Left lung (tissue), 10 donors: ENCODE data around the gene ERBB2. TPM values are rescaled to one million over a fixed set of nuclear protein-coding genes. Genes with fewer than 3 reads are reported as not detected.
A peak's percentile ranks its signal among the peaks of the same experiment; 100 is the strongest.

Experiments used
- ATAC-seq: fragments of 200-7000 bp; cut with Tn5 transposase; one replicate; pipeline ENCODE4 v1.9.1; 2020; ENCODE audit warnings: moderate library complexity
- DNase-seq, 4 donors: peaks; one replicate each; pipeline ENCODE4 v3.0.0-alpha.2; 2013 to 2020
- H3K27ac ChIP-seq, 2 donors: fragments of 200-600 bp; sonication (generic) in 1 of 2; one replicate each; pipeline versions ENCODE4 v1.5.0 to v1.8.0; 2020 to 2021
- H3K27me3 ChIP-seq, 2 donors: fragments of 200-600 bp; sonication (generic) in 1 of 2; one replicate each; pipeline versions ENCODE4 v1.5.0 to v1.8.0; 2020 to 2021
- H3K36me3 ChIP-seq, 2 donors: fragments of 200-600 bp; sonication (generic) in 1 of 2; one replicate each; pipeline versions ENCODE4 v1.5.0 to v1.8.0; 2020 to 2021
- H3K4me1 ChIP-seq, 2 donors: fragments of 200-600 bp; one replicate each; pipeline ENCODE4 v1.8.0; 2021
- H3K4me3 ChIP-seq, 2 donors: fragments of 200-600 bp; sonication (generic) in 1 of 2; one replicate each; pipeline versions ENCODE4 v1.5.0 to v1.8.0; 2020 to 2021; ENCODE audit warnings: mild to moderate bottlenecking in 1 of 2
- H3K9me3 ChIP-seq, 2 donors: fragments of 200-600 bp; sonication (generic) in 1 of 2; one replicate each; pipeline versions ENCODE4 v1.5.0 to v1.8.0; 2020 to 2021
- CTCF ChIP-seq, 2 donors: fragments of 200-600 bp; sonication (generic) in 1 of 2; IDR thresholded peaks; one replicate each; pipeline versions ENCODE4 v1.5.0 to v1.8.0; 2021; ENCODE audit warnings: antibody characterized with exemption in 2 of 2
- intact Hi-C, 2 donors: fragments of 100-400 bp; cut with DNase I; formaldehyde crosslinking; loops; one replicate each; pipeline versions ENCODE4 v1.11.2 to v1.14.2; 2022
- polyA plus RNA-seq, 6 donors: library from polyadenylated mRNA; unstranded; fragments of 120-200 nt; gene quantifications; one replicate each; pipeline ENCODE4 v1.2.1, GENCODE V29; 2013; ENCODE audit not compliant: insufficient read length in 6 of 6
- total RNA-seq, 2 donors: library from RNA; stranded (reverse); fragmentation: NEBNext Ultra II Directional; extraction: Animal tissue kit (Norgen Biotek cat#: 25700); gene quantifications; one replicate each; pipeline ENCODE4 v1.2.1, GENCODE V29; 2021
- donor health status: DM: no; HTN: yes; CAD: no.
- donor health status: DM: no; HTN: no; CAD: no.

Gene ERBB2
- total and polyA plus RNA-seq, 8 donors, result 65.1 to 137 (median 107) TPM

- Histone ChIP-seq H3K4me3 (peak overlapping the region; percentile 36 to 46), H3K9me3 (no peaks in the 10 kb centered on the region), H3K4me1 (peaks cover 6 to 37% of the 10 kb centered on the region in 2 donors), H3K36me3 (peaks cover 0 to 7% of the 10 kb centered on the region in 2 donors), H3K27ac (no peak overlapping the region), H3K27me3 (peaks cover 17 to 90% of the 10 kb centered on the region in 2 donors)
- no peak for TF ChIP-seq CTCF (IDR thresholded peaks at IDR 0.05)
- no peak for DNase-seq
- intact Hi-C loops, result no loop called here
- peak; percentile 0 for ATAC-seq
These were observed 40.7 kb downstream of the ERBB2 start for GRCh38 chr17:39740357-39741111.

GRCh38 chr17:39742126-39742855 is 42.4 kb downstream of the ERBB2 start:
- peaks cover 16 to 74% of the 10 kb centered on the region in 2 donors for H3K27me3 ChIP-seq
- intact Hi-C loops, result no loop called here
- no peak for TF ChIP-seq CTCF (IDR thresholded peaks at IDR 0.05)
- peaks cover 0 to 37% of the 10 kb centered on the region in 2 donors for H3K4me1 ChIP-seq
- no peak for DNase-seq
- no peak overlapping the region for H3K4me3 ChIP-seq
- peaks cover 0 to 7% of the 10 kb centered on the region in 2 donors for H3K36me3 ChIP-seq
- H3K27ac ChIP-seq, result no peak overlapping the region
- ATAC-seq, result no peak
- H3K9me3 ChIP-seq, result no peaks in the 10 kb centered on the region

GRCh38 chr17:39742856-39743436 is 43.1 kb downstream of the ERBB2 start:
- intact Hi-C loops, result no loop called here
- no peak overlapping the region for H3K27ac ChIP-seq
- H3K4me1 ChIP-seq, result peaks cover 0 to 33% of the 10 kb centered on the region in 2 donors
- H3K27me3 ChIP-seq, result peaks cover 10 to 67% of the 10 kb centered on the region in 2 donors
- H3K9me3 ChIP-seq, result no peaks in the 10 kb centered on the region
- ATAC-seq (no peak), DNase-seq (no peak)
- H3K36me3 ChIP-seq, result peaks cover 0 to 7% of the 10 kb centered on the region in 2 donors
- no peak for TF ChIP-seq CTCF (IDR thresholded peaks at IDR 0.05)
- H3K4me3 ChIP-seq, result no peak overlapping the region

GRCh38 chr17:39744075-39744835 is 44.4 kb downstream of the ERBB2 start:
- Histone ChIP-seq H3K4me1 (peaks cover 0 to 19% of the 10 kb centered on the region in 2 donors), H3K4me3 (no peak overlapping the region), H3K27ac (no peak overlapping the region), H3K9me3 (no peaks in the 10 kb centered on the region), H3K36me3 (peaks cover 0 to 7% of the 10 kb centered on the region in 2 donors), H3K27me3 (peaks cover 6 to 54% of the 10 kb centered on the region in 2 donors)
- no peak for TF ChIP-seq CTCF (IDR thresholded peaks at IDR 0.05)
- ATAC-seq, result no peak
- intact Hi-C loops, result no loop called here
- no peak for DNase-seq
